Measurements from ENCODE around the gene BCL7A.

Gene BCL7A

GRCh38 chr12:122076743-122077495 is 55.2 kb downstream of the BCL7A start:
- DNase-seq (ENCODE audit: low read depth in 2 of 2), result no peak

GRCh38 chr12:122078141-122079032 is 56.7 kb downstream of the BCL7A start, which contains the start of gene MLXIP:
Gene MLXIP, plus strand, starts transcription at chr12:122078756. Its CDS starts 98 bp downstream, at chr12:122078854.
- peak; percentile 73 to 89 for DNase-seq (ENCODE audit: low read depth in 2 of 2)

GRCh38 chr12:122079033-122079531 is 57.4 kb downstream of the BCL7A start:
- no peak for DNase-seq (ENCODE audit: low read depth in 2 of 2)

- no peak for DNase-seq (ENCODE audit: low read depth in 2 of 2)
Observed at GRCh38 chr12:122079532-122080081, 57.9 kb downstream of the BCL7A start.

- DNase-seq (ENCODE audit: low read depth in 2 of 2), result peak in 1 of 2 donors; percentile 10
Observed at GRCh38 chr12:122080149-122081082, 58.7 kb downstream of the BCL7A start.

GRCh38 chr12:122081083-122081696 is 59.5 kb downstream of the BCL7A start:
- no peak for DNase-seq (ENCODE audit: low read depth in 2 of 2)

GRCh38 chr12:122081697-122082221 is 60.1 kb downstream of the BCL7A start:
- DNase-seq (ENCODE audit: low read depth in 2 of 2), result no peak

- peak in 1 of 2 donors; percentile 35 for DNase-seq (ENCODE audit: low read depth in 2 of 2)
Observed at GRCh38 chr12:122082621-122083356, 61.1 kb downstream of the BCL7A start.

GRCh38 chr12:122084857-122085405 is 63.2 kb downstream of the BCL7A start:
- no peak for DNase-seq (ENCODE audit: low read depth in 2 of 2)

GRCh38 chr12:122085591-122085990 is 63.9 kb downstream of the BCL7A start:
- DNase-seq (ENCODE audit: low read depth in 2 of 2), result no peak

- DNase-seq (ENCODE audit: low read depth in 2 of 2), result no peak
Observed at GRCh38 chr12:122086116-122086515, 64.4 kb downstream of the BCL7A start.

GRCh38 chr12:122086641-122087285 is 65.1 kb downstream of the BCL7A start:
- no peak for DNase-seq (ENCODE audit: low read depth in 2 of 2)

GRCh38 chr12:122087431-122088178 is 65.9 kb downstream of the BCL7A start:
- DNase-seq (ENCODE audit: low read depth in 2 of 2), result no peak

GRCh38 chr12:122088179-122088810 is 66.6 kb downstream of the BCL7A start:
- no peak for DNase-seq (ENCODE audit: low read depth in 2 of 2)

- no peak for DNase-seq (ENCODE audit: low read depth in 2 of 2)
Observed at GRCh38 chr12:122089077-122089476, 67.4 kb downstream of the BCL7A start.

- DNase-seq (ENCODE audit: low read depth in 2 of 2), result no peak
Observed at GRCh38 chr12:122090759-122091515, 69.3 kb downstream of the BCL7A start.

Data from activated CD4-positive, alpha-beta T cell treated with anti-CD3 and anti-CD28 coated beads for 24 hours (primary cell).